ENCODE measurements around the gene PLAAT3.
"Not testable (repeated sequence)": the region's sequence is repeated elsewhere in the genome, so short reads cannot be mapped to it uniquely, and the experiment has no call there.

The PLAAT3 gene

GRCh38 chr11:63532799-63533475 lies 81.3 kb downstream of the PLAAT3 start:
- TF ChIP-seq POLR2AphosphoS5 (IDR thresholded peaks at IDR 0.05; ENCODE audit: low read depth, low read length) (no peak), POU2F2 (IDR thresholded peaks at IDR 0.05; ENCODE audit: low read depth, low read length) (no peak), SPI1 (IDR thresholded peaks at IDR 0.05; ENCODE audit: low read depth, low read length) (no peak), TAF1 (IDR thresholded peaks at IDR 0.05; ENCODE audit: low read depth, low read length) (no peak), POLR2A (IDR thresholded peaks at IDR 0.05; ENCODE audit: low read depth, low read length) (no peak), PAX5 (IDR thresholded peaks at IDR 0.05; ENCODE audit: insufficient read depth, low read length, severe bottlenecking) (no peak)
- DNase-seq (ENCODE audit: insufficient read length, low spot score) (no peak), FAIRE-seq (peak; percentile 66)

- TF ChIP-seq POLR2AphosphoS5 (IDR thresholded peaks at IDR 0.05; ENCODE audit: low read depth, low read length), result no peak
- no peak for TF ChIP-seq POLR2A (IDR thresholded peaks at IDR 0.05; ENCODE audit: low read depth, low read length)
- TF ChIP-seq TAF1 (IDR thresholded peaks at IDR 0.05; ENCODE audit: low read depth, low read length), result no peak
- no peak for TF ChIP-seq PAX5 (IDR thresholded peaks at IDR 0.05; ENCODE audit: insufficient read depth, low read length, severe bottlenecking)
- no peak for TF ChIP-seq POU2F2 (IDR thresholded peaks at IDR 0.05; ENCODE audit: low read depth, low read length)
- TF ChIP-seq SPI1 (IDR thresholded peaks at IDR 0.05; ENCODE audit: low read depth, low read length), result no peak
- DNase-seq (ENCODE audit: insufficient read length, low spot score) (no peak), FAIRE-seq (no peak)
These were observed 82.1 kb downstream of the PLAAT3 start for GRCh38 chr11:63532117-63532516.

- TF ChIP-seq POU2F2 (IDR thresholded peaks at IDR 0.05; ENCODE audit: low read depth, low read length), result peak; percentile 93
- not testable (repeated sequence) for DNase-seq (ENCODE audit: insufficient read length, low spot score)
- peak; percentile 97 for FAIRE-seq
These were observed 83.0 kb downstream of the PLAAT3 start for GRCh38 chr11:63531074-63531792.

GRCh38 chr11:63530021-63530420 lies 84.2 kb downstream of the PLAAT3 start:
- DNase-seq (ENCODE audit: insufficient read length, low spot score), result no peak
- TF ChIP-seq POU2F2 (IDR thresholded peaks at IDR 0.05; ENCODE audit: low read depth, low read length), result no peak
- no peak for TF ChIP-seq SPI1 (IDR thresholded peaks at IDR 0.05; ENCODE audit: low read depth, low read length)
- TF ChIP-seq TAF1 (IDR thresholded peaks at IDR 0.05; ENCODE audit: low read depth, low read length), result no peak
- TF ChIP-seq POLR2AphosphoS5 (IDR thresholded peaks at IDR 0.05; ENCODE audit: low read depth, low read length), result no peak
- no peak for TF ChIP-seq PAX5 (IDR thresholded peaks at IDR 0.05; ENCODE audit: insufficient read depth, low read length, severe bottlenecking)
- TF ChIP-seq POLR2A (IDR thresholded peaks at IDR 0.05; ENCODE audit: low read depth, low read length), result no peak
- FAIRE-seq, result no peak

- DNase-seq (ENCODE audit: insufficient read length, low spot score); FAIRE-seq: not testable (repeated sequence)
These were observed 84.9 kb downstream of the PLAAT3 start for GRCh38 chr11:63529373-63529772.

- not testable (repeated sequence) for FAIRE-seq; DNase-seq (ENCODE audit: insufficient read length, low spot score)
These were observed 85.4 kb downstream of the PLAAT3 start for GRCh38 chr11:63528729-63529278.

GRCh38 chr11:63528156-63528555 lies 86.1 kb downstream of the PLAAT3 start:
- DNase-seq (ENCODE audit: insufficient read length, low spot score); FAIRE-seq: not testable (repeated sequence)

GRCh38 chr11:63527667-63528066 lies 86.6 kb downstream of the PLAAT3 start:
- no peak for TF ChIP-seq POLR2A (IDR thresholded peaks at IDR 0.05; ENCODE audit: low read depth, low read length)
- TF ChIP-seq POU2F2 (IDR thresholded peaks at IDR 0.05; ENCODE audit: low read depth, low read length), result no peak
- TF ChIP-seq SPI1 (IDR thresholded peaks at IDR 0.05; ENCODE audit: low read depth, low read length), result no peak
- no peak for TF ChIP-seq TAF1 (IDR thresholded peaks at IDR 0.05; ENCODE audit: low read depth, low read length)
- TF ChIP-seq PAX5 (IDR thresholded peaks at IDR 0.05; ENCODE audit: insufficient read depth, low read length, severe bottlenecking), result no peak
- TF ChIP-seq POLR2AphosphoS5 (IDR thresholded peaks at IDR 0.05; ENCODE audit: low read depth, low read length), result no peak
- DNase-seq (ENCODE audit: insufficient read length, low spot score) (no peak), FAIRE-seq (no peak)

All from GM12891 (cell line).